Endothelial cell of umbilical vein (primary cell): ENCODE data around the gene CISD2. TPM values are rescaled to one million over a fixed set of nuclear protein-coding genes. Genes with fewer than 3 reads are reported as not detected.

ENCODE experiments used
- BruUV-seq: library from RNA; stranded (reverse); fragments of 400-500 nt; replicated peaks from 2 replicates; lab custom pipeline; 2021; lab: Mats Ljungman, UMichigan
- CTCF ChIA-PET: fragments of 300-600, 350-600 bp; sonication (Branson Sonifier 250); formaldehyde crosslinking; loops from one replicate; lab custom pipeline; 2021; ENCODE audit warnings: antibody characterized with exemption, inconsistent platforms; lab: Charles Lee
- POLR2A ChIA-PET: fragments of 300-600, 350-600 bp; sonication (Branson Sonifier 250); formaldehyde crosslinking; loops from one replicate; lab custom pipeline; 2021; ENCODE audit warnings: antibody characterized with exemption, inconsistent platforms; lab: Charles Lee
- DNase-seq: peaks from one replicate; pipeline ENCODE4 v3.0.0-alpha.2; 2011; ENCODE audit warnings: low read depth, low spot score
- FAIRE-seq: peaks from 2 replicates; lab custom pipeline; 2011; peaks lifted over from hg19 to GRCh38; lab: Jason Lieb, UNC
- H2AFZ ChIP-seq: 2 replicates; pipeline ENCODE4 v1.6.0; 2012; ENCODE audit warnings: low read depth, low read length, control low read depth, inconsistent platforms
- H3K27ac ChIP-seq: 2 replicates; pipeline ENCODE4 v1.5.1; 2011; ENCODE audit warnings: low read depth, mild to moderate bottlenecking, control low read depth, low read length, moderate library complexity; ENCODE audit not compliant: insufficient read depth
- H3K27me3 ChIP-seq, 2 experiments: 2 replicates each; pipeline versions ENCODE4 v1.6.0 to v1.6.1; 2011; ENCODE audit warnings: low read length in 2 of 2, mixed read lengths in 1 of 2; ENCODE audit not compliant: control insufficient read depth in 2 of 2, insufficient read depth in 2 of 2
- H3K36me3 ChIP-seq, 2 experiments: 2 replicates in 1 of 2; 3 replicates in 1 of 2; pipeline ENCODE4 v1.5.1; 2011; ENCODE audit warnings: low read length in 2 of 2, mild to moderate bottlenecking in 1 of 2, moderate library complexity in 1 of 2; ENCODE audit not compliant: control insufficient read depth in 2 of 2, insufficient read depth in 2 of 2; ENCODE audit errors: extremely low read depth in 1 of 2
- H3K4me1 ChIP-seq: 3 replicates; pipeline ENCODE4 v1.5.1; 2011; ENCODE audit warnings: mild to moderate bottlenecking, low read length; ENCODE audit not compliant: control insufficient read depth, insufficient read depth; ENCODE audit errors: extremely low read depth
- H3K4me2 ChIP-seq: 2 replicates; pipeline ENCODE4 v1.6.1; 2011; ENCODE audit warnings: low read length, control low read depth, mixed read lengths; ENCODE audit not compliant: insufficient read depth
- H3K4me3 ChIP-seq, 3 experiments: fragments of 200-600 bp in 1 of 3; sonication (generic), shearing (Covaris generic) in 1 of 3; replicated peaks in 1 of 3; 2 replicates each; pipeline ENCODE4 v1.5.1; 2011 to 2016; ENCODE audit warnings: control low read depth in 3 of 3, low read length in 3 of 3, mild to moderate bottlenecking in 2 of 3, inconsistent platforms in 1 of 3, low read depth in 1 of 3, moderate library complexity in 1 of 3; ENCODE audit not compliant: insufficient read depth in 1 of 3
- H3K79me2 ChIP-seq: 2 replicates; pipeline ENCODE4 v1.6.0; 2012; ENCODE audit warnings: low read length, inconsistent platforms; ENCODE audit not compliant: control insufficient read depth, insufficient read depth
- H3K9ac ChIP-seq: replicated peaks from 2 replicates; pipeline ENCODE3; 2011; ENCODE audit warnings: low read length, control low read depth; ENCODE audit not compliant: insufficient read depth; ENCODE audit errors: extremely low read depth
- H3K9me1 ChIP-seq: replicated peaks from 3 replicates; pipeline ENCODE4 v1.6.0; 2011; ENCODE audit warnings: mild to moderate bottlenecking, low read length; ENCODE audit not compliant: control insufficient read depth, insufficient read depth; ENCODE audit errors: extremely low read depth
- H3K9me3 ChIP-seq: replicated peaks from 2 replicates; pipeline ENCODE4 v1.5.1; 2012; ENCODE audit warnings: low read length, inconsistent platforms; ENCODE audit not compliant: control insufficient read depth, insufficient read depth
- H4K20me1 ChIP-seq: replicated peaks from 2 replicates; pipeline ENCODE3; 2011; ENCODE audit warnings: mild to moderate bottlenecking, low read length; ENCODE audit not compliant: control insufficient read depth, insufficient read depth; ENCODE audit errors: extremely low read depth
- EZH2 ChIP-seq: IDR thresholded peaks from 2 replicates; pipeline ENCODE4 v1.6.1; 2012; ENCODE audit warnings: borderline replicate concordance, low read depth, mild to moderate bottlenecking, moderate library complexity, low read length, inconsistent platforms; ENCODE audit not compliant: severe bottlenecking
- FOS ChIP-seq: IDR thresholded peaks from 2 replicates; pipeline ENCODE4 v1.6.1; 2011; ENCODE audit warnings: mild to moderate bottlenecking, low read length, moderate library complexity, borderline replicate concordance; ENCODE audit not compliant: insufficient read depth
- GATA2 ChIP-seq: IDR thresholded peaks from 2 replicates; pipeline ENCODE4 v1.7.0; 2011; ENCODE audit warnings: low read depth, mild to moderate bottlenecking, moderate library complexity, mixed read lengths, low read length; ENCODE audit not compliant: insufficient read length, insufficient read depth
- JUN ChIP-seq: IDR thresholded peaks from 2 replicates; pipeline ENCODE4 v1.6.1; 2011; ENCODE audit warnings: borderline replicate concordance, low read depth; ENCODE audit not compliant: insufficient read length, insufficient read depth
- MYC ChIP-seq: IDR thresholded peaks from one replicate; pipeline ENCODE4 v1.6.1; 2011; ENCODE audit warnings: mild to moderate bottlenecking, low read depth, low read length
- POLR2A ChIP-seq: IDR thresholded peaks from 2 replicates; pipeline ENCODE4 v1.6.1; 2012; ENCODE audit warnings: low read depth, mild to moderate bottlenecking, control low read depth, low read length
- POLR2AphosphoS5 ChIP-seq: IDR thresholded peaks from 2 replicates; pipeline ENCODE4 v1.6.1; 2012; ENCODE audit warnings: low read depth, mild to moderate bottlenecking, control low read depth, low read length, moderate library complexity; ENCODE audit not compliant: insufficient read depth
- dilution Hi-C: fragments of 300-500 bp; cut with MboI; formaldehyde crosslinking; loops from one replicate; pipeline ENCODE4 v1.15.0; 2019; ENCODE audit warnings: low sequenced_read_pairs; ENCODE audit not compliant: extremely low pct_ligation_motif_present
- intact Hi-C: fragments of 100-400 bp; cut with micrococcal nuclease; formaldehyde crosslinking; loops from one replicate; pipeline ENCODE4 v1.10.0; 2022
- polyA plus RNA-seq, 4 experiments: library from polyadenylated mRNA; depleted of rRNA in 3 of 4; stranded (reverse) in 3 of 4; unstranded in 1 of 4; fragments of >200 nt; gene quantifications; 2 replicates each; pipeline versions ENCODE4 v1.2.1 to v1.2.3, GENCODE V29; 2011 to 2012; ENCODE audit warnings: missing spikeins in 1 of 4
- total RNA-seq: library from RNA; stranded (reverse); gene quantifications from 2 replicates; pipeline ENCODE4 v1.2.3, GENCODE V29; 2021
- TF ChIP-seq, protein P1 (sequence below): IDR thresholded peaks from 2 replicates; pipeline ENCODE4 v1.6.1; 2011; ENCODE audit not compliant: insufficient read depth, insufficient read length
- TF ChIP-seq, protein P2 (sequence below), 2 donors: IDR thresholded peaks; 1 replicate in 1 of 2; 2 replicates in 1 of 2; pipeline ENCODE4 v1.5.1; 2011; ENCODE audit warnings: low read length in 2 of 2, mild to moderate bottlenecking in 2 of 2, moderate library complexity in 2 of 2, control low read depth in 1 of 2, inconsistent platforms in 1 of 2, low read depth in 1 of 2; ENCODE audit not compliant: insufficient read depth in 1 of 2; ENCODE audit errors: extremely low read depth in 1 of 2

CISD2 gene
- total and polyA plus RNA-seq, 2 donors (not counting 3 experiments of a cell fraction or from before 2014, with no cell fraction given): 14.6 to 28.4 TPM

DNA sequence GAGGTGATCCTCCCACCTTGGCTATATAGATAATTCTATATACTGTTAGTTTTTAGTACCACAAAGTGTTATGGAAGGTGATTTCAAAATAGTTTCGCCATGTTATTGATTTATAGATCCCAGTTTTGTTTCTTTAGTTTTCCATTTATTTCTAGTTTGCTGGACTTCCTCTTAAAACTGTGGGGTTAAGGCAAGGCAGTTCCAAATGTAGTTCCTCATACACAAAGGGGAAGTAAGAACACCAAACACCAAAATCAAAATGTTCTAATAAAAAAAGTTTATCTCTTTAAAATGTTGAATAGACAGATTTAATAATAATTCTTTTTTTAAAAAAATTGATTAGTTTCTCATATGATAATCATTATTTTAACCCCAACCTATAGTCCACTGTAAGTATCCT lies 6.8 kb upstream of the CISD2 start:
- H3K4me3 ChIP-seq: no peak overlapping the region
- H3K9me1 ChIP-seq: no peaks in the 10 kb centered on the region
- H4K20me1 ChIP-seq: no peaks in the 10 kb centered on the region
- H3K27me3 ChIP-seq: no peaks in the 10 kb centered on the region
- no peak overlapping the region for H3K4me2 ChIP-seq
- DNase-seq (no peak), FAIRE-seq (no peak)
- POLR2A ChIA-PET: no interaction called here
- no TSS peak for BruUV-seq
- no peaks in the 10 kb centered on the region for H3K79me2 ChIP-seq
- no peak overlapping the region for H3K27ac ChIP-seq
- H3K9me3 ChIP-seq: no peaks in the 10 kb centered on the region
- TF ChIP-seq, protein P1, sequence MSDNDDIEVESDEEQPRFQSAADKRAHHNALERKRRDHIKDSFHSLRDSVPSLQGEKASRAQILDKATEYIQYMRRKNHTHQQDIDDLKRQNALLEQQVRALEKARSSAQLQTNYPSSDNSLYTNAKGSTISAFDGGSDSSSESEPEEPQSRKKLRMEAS: no peak
- TF ChIP-seq, protein P2, sequence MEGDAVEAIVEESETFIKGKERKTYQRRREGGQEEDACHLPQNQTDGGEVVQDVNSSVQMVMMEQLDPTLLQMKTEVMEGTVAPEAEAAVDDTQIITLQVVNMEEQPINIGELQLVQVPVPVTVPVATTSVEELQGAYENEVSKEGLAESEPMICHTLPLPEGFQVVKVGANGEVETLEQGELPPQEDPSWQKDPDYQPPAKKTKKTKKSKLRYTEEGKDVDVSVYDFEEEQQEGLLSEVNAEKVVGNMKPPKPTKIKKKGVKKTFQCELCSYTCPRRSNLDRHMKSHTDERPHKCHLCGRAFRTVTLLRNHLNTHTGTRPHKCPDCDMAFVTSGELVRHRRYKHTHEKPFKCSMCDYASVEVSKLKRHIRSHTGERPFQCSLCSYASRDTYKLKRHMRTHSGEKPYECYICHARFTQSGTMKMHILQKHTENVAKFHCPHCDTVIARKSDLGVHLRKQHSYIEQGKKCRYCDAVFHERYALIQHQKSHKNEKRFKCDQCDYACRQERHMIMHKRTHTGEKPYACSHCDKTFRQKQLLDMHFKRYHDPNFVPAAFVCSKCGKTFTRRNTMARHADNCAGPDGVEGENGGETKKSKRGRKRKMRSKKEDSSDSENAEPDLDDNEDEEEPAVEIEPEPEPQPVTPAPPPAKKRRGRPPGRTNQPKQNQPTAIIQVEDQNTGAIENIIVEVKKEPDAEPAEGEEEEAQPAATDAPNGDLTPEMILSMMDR (IDR thresholded peaks at IDR 0.05; ENCODE audit: extremely low read depth in 1 of 2, insufficient read depth in 1 of 2, low read depth in 1 of 2, low read length in 2 of 2): no peak
- TF ChIP-seq JUN: no peak
- TF ChIP-seq POLR2A: no peak
- H2AFZ ChIP-seq: no peak overlapping the region
- dilution Hi-C loops (no loop called here), intact Hi-C loops (no loop called here)
- no peaks in the 10 kb centered on the region for H3K36me3 ChIP-seq
- H3K4me1 ChIP-seq: no peaks in the 10 kb centered on the region
- no peak overlapping the region for H3K9ac ChIP-seq
- CTCF ChIA-PET: no interaction called here

DNA sequence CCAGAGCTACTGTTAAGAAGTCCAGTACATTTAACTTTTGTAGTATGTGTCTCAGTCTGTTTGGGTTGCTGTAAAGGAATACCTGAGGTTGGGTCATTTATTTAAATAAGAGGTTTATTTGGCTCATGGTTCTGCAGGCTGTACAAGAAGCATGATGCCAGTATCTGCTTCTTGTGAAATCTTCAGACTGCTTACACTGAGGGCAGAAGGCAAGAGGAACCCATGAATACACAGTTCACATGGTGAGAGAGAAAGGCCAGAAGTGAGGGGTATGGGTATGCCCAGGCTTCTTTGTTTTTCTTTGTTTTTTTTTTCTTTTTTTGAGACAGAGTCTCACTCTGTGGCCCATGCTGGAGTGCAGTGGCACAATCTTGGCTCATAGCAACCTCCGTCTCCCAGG lies 6.0 kb upstream of the CISD2 start:
- intact Hi-C loops: no loop called here
- H3K27me3 ChIP-seq: no peaks in the 10 kb centered on the region
- no peak overlapping the region for H3K4me2 ChIP-seq
- H3K9ac ChIP-seq: no peak overlapping the region
- H3K79me2 ChIP-seq: no peaks in the 10 kb centered on the region
- H4K20me1 ChIP-seq: no peaks in the 10 kb centered on the region
- FAIRE-seq: no peak
- no TSS peak for BruUV-seq
- no peaks in the 10 kb centered on the region for H3K36me3 ChIP-seq
- CTCF ChIA-PET: no interaction called here
- no peaks in the 10 kb centered on the region for H3K9me3 ChIP-seq
- H3K27ac ChIP-seq: no peak overlapping the region
- peaks cover 3% of the 10 kb centered on the region for H3K4me1 ChIP-seq
- POLR2A ChIA-PET: no interaction called here
- no peaks in the 10 kb centered on the region for H3K9me1 ChIP-seq
- no peak for DNase-seq
- no peak overlapping the region for H3K4me3 ChIP-seq
- dilution Hi-C loops: no loop called here
- H2AFZ ChIP-seq: no peak overlapping the region
- TF ChIP-seq POLR2AphosphoS5 (no peak), EZH2 (no peak), FOS (no peak), JUN (no peak), POLR2A (no peak), GATA2 (no peak), MYC (no peak)
- TF ChIP-seq, protein P1: no peak
- TF ChIP-seq, protein P2 (IDR thresholded peaks at IDR 0.05; ENCODE audit: extremely low read depth in 1 of 2, insufficient read depth in 1 of 2, low read depth in 1 of 2, low read length in 2 of 2): no peak
